ENCODE measurements around the gene FMOD. TPM values are rescaled to one million over a fixed set of nuclear protein-coding genes. Genes with fewer than 3 reads are reported as not detected.

FMOD gene
- total RNA-seq, 2 experiments from 2014 or later: not detected

DNA sequence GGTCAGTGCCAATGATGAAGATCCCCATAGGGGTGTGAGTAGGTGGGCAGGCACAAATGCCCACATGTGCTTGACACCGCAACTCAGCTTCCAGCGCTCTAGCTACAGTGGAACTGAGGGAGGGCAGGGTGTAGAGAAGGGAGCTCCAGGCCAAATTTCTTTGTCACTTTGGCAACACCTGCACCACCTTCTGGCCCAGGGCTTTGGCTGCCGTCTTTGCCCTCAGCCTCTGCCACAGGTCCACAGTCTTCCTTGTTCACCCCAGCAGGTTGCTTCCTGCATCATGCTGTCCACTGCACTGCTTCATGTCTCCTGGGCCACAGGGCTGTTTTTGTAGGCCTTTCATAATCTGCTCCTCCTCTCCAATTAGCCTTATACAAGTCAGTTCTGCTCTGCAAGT lies 20.4 kb upstream of the FMOD start:
- Mint-ChIP-seq H3K27me3 (peaks cover 7% of the 10 kb centered on the region), H3K4me3 (no peak overlapping the region), H3K4me1 (no peaks in the 10 kb centered on the region), H3K9me3 (no peaks in the 10 kb centered on the region), H3K27ac (no peak overlapping the region), H3K36me3 (ENCODE audit: low read depth) (no peaks in the 10 kb centered on the region)
- CTCF ChIA-PET: no interaction called here
- no peak for DNase-seq
- POLR2A ChIA-PET: no interaction called here

DNA sequence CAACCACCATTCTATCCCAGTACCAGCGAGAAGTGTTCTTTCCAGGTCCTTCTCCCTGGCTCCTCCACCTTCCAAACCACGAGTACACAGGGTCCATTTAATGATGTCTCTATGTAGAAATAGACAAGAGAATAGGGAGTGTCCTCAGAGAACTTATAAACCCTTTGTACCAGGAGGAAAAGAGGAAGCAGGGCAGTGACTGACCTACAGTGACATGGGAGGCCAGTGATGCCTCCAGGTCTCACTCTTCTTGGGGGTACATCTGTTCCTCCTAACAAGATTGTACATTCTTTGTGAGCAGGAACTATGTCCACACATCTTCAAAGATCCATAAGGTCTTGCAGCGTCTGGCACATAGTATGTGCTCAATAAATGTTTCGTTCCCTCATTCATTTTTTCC lies 18.7 kb upstream of the FMOD start:
- H3K36me3 Mint-ChIP-seq (ENCODE audit: low read depth): no peaks in the 10 kb centered on the region
- no peaks in the 10 kb centered on the region for H3K4me1 Mint-ChIP-seq
- no peak for DNase-seq
- no peak overlapping the region for H3K27ac Mint-ChIP-seq
- no peaks in the 10 kb centered on the region for H3K9me3 Mint-ChIP-seq
- peaks cover 14% of the 10 kb centered on the region for H3K27me3 Mint-ChIP-seq
- CTCF ChIA-PET: interaction anchor here (0.6 kb wide), 1 partner anchor 679 kb away, joined by 3 read pairs; no protein-coding TSS in a partner anchor
- no peak overlapping the region for H3K4me3 Mint-ChIP-seq
- POLR2A ChIA-PET: no interaction called here

DNA sequence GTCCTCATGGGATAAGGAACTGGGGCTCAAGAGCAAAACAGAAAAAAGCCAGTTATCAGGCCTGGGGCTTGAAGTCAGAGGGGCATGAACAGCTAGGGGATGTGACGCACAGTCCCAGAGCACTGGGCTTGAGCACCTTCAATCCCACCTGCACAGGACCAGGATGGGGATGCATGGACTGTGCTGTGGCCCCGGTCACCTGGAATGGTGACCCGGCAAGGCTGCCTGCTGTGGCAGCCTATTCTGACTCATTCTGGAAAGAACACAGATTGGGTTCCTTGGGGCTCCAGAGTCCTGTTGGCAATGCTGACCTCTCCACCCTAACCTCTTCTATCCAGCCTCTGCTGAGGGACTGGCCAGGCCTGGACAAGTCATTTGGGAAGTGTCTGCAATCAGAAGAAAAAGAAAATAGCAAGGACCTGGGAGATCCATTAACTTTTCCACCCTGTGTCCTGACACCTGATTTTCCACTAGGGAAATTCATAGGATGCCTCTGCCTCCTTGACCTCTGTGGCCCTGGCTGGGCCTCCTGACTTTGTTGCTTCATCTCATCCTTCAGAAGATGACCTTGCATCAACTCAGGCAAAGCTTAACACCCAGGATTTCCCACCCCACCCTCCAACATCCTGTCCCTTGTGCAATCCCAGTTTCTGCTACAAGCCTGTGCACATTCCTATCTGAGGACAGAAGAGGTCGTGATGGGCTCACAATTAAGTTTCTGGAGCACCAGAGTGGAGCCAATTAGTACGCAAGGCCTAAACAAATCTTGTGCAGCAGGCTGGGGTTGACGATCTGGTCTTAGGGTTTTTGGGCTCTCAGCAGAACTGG lies 17.9 kb upstream of the FMOD start:
- Mint-ChIP-seq H3K36me3 (ENCODE audit: low read depth) (no peaks in the 10 kb centered on the region), H3K27ac (no peak overlapping the region)
- POLR2A ChIA-PET: no interaction called here

DNA sequence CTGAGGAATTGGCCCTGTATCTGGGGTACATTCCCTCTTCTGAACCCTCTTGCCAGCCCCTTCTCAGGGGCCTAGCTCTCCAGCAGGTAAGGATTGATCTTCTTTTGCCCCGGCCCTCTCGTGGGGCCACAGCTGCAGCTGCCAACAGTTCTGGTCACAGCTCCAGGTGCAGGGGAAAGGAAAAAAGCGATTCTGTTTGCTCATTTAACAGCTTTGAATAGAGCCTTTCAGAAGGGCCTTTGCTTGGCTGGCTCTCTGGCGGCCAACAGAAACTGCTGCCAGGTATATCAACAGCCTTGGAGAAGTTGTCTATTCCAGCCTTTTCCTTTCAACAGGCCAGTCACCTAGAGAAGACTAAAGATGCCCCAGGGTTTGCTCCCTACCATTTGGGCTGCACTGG lies 16.1 kb upstream of the FMOD start:
- POLR2A ChIA-PET: no interaction called here
- Mint-ChIP-seq H3K4me3 (no peak overlapping the region), H3K36me3 (ENCODE audit: low read depth) (no peaks in the 10 kb centered on the region), H3K9me3 (no peaks in the 10 kb centered on the region), H3K4me1 (no peaks in the 10 kb centered on the region), H3K27ac (no peak overlapping the region), H3K27me3 (peaks cover 21% of the 10 kb centered on the region)
- no peak for DNase-seq
- CTCF ChIA-PET: no interaction called here

More for the DNA sequence above, 17.9 kb upstream of the FMOD start:
- Mint-ChIP-seq H3K4me3 (no peak overlapping the region), H3K27me3 (peaks cover 18% of the 10 kb centered on the region), H3K9me3 (no peaks in the 10 kb centered on the region), H3K4me1 (no peaks in the 10 kb centered on the region)
- CTCF ChIA-PET: no interaction called here
- DNase-seq: no peak

DNA sequence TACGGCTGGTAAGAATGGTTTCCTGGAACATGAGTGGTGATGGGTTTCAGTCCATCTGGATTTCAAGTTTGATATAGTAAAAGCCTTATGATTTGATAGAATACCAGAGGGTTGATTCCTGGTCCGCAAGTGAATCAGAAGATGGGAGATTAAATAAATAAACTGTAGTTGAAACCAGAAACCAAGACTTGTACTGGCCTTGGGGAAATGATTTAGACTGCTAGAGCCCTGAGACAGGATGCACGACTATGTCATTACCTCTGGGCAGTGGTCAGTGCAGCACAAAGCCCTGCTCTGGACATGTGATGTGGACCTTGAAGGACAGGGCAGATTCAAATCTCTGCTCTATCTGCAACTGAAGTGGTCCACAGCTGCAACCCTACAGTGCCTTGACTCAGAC lies 15.6 kb upstream of the FMOD start:
- H3K36me3 Mint-ChIP-seq (ENCODE audit: low read depth): no peaks in the 10 kb centered on the region
- H3K27me3 Mint-ChIP-seq: peaks cover 21% of the 10 kb centered on the region
- H3K4me3 Mint-ChIP-seq: no peak overlapping the region
- H3K9me3 Mint-ChIP-seq: no peaks in the 10 kb centered on the region
- H3K27ac Mint-ChIP-seq: no peak overlapping the region
- DNase-seq: no peak
- ChIA-PET CTCF (interaction anchor here (1.2 kb wide), 1 partner anchor 24 kb away, joined by 3 read pairs; no protein-coding TSS in a partner anchor), POLR2A (no interaction called here)
- no peaks in the 10 kb centered on the region for H3K4me1 Mint-ChIP-seq

DNA sequence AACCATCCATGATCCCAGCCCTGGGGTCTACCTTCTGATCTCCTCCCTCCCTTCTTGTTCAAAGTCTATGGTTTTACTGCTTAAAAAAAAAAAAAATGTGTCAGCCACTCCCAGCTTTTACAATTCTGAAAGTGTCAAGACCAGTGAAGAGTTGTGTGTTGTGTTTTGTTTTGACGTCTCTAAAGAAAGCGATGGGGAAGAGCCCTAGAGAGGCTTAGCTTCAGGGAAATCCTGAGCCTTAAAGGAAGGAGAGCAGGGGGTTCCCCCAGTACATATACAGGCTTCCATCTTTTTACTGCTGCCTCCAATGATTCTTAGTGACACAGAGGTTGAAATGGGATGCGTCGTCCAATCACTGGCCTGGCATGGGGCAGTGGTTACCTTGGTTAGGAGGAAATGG lies 13.9 kb upstream of the FMOD start:
- ChIA-PET POLR2A (no interaction called here), CTCF (no interaction called here)
- no peaks in the 10 kb centered on the region for H3K36me3 Mint-ChIP-seq (ENCODE audit: low read depth)
- peaks cover 26% of the 10 kb centered on the region for H3K27me3 Mint-ChIP-seq
- no peaks in the 10 kb centered on the region for H3K4me1 Mint-ChIP-seq
- no peaks in the 10 kb centered on the region for H3K9me3 Mint-ChIP-seq
- H3K27ac Mint-ChIP-seq: no peak overlapping the region
- DNase-seq: no peak
- no peak overlapping the region for H3K4me3 Mint-ChIP-seq

DNA sequence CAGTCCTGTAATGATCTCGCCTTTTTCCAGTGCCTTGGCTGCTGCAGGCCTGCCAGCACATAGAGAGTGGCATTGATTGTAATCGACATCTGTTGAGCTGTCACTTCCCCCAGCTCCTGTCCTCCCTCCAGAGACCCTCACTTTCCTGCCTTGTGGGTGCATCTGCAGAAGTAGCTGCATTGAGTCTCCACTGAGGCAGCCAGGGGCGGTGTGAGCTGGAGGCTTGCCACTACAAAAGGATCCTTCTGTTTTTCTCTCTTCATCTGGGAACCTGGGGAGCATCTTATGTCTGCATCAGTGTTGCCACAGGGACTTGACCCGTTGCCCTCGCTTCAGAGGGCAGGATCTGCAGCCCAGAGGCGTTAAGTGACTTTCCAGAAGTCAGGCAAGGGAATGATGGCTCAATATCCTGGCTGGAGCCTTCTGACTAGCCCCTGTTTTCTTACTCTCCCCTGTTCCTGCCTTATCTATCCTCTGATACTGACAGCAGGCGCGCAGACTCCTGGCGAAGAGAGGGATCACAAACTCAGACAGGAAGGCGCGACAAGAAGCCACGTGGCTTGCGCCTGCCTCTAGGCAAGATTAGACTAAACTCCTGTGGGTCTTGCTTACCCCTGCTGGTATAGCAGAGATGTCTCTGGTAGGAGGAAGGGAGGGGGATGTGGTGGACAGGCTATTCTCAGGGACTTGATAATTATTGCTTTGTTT lies 13.3 kb upstream of the FMOD start:
- ChIA-PET CTCF (no interaction called here), POLR2A (no interaction called here)

DNA sequence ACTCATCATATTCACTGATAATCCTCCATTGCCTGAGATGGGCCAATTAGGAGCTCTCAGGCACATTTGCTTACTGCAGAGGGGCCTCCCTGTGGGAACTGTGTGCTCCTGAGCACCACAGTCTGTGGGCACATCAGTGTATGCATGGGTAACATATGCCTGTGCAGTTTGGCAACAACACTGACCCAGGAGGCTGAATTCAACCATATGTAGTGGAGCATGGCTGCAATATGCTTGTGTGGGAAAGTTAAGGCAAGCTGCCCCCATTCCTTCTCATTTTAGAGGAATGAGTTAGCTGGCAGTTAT lies 11.8 kb upstream of the FMOD start:
- H3K27me3 Mint-ChIP-seq: peaks cover 41% of the 10 kb centered on the region

More for the DNA sequence above, 13.3 kb upstream of the FMOD start:
- no peak for DNase-seq
- Mint-ChIP-seq H3K27me3 (peaks cover 28% of the 10 kb centered on the region), H3K27ac (no peak overlapping the region), H3K4me1 (no peaks in the 10 kb centered on the region), H3K9me3 (no peaks in the 10 kb centered on the region), H3K4me3 (no peak overlapping the region), H3K36me3 (ENCODE audit: low read depth) (no peaks in the 10 kb centered on the region)

DNA sequence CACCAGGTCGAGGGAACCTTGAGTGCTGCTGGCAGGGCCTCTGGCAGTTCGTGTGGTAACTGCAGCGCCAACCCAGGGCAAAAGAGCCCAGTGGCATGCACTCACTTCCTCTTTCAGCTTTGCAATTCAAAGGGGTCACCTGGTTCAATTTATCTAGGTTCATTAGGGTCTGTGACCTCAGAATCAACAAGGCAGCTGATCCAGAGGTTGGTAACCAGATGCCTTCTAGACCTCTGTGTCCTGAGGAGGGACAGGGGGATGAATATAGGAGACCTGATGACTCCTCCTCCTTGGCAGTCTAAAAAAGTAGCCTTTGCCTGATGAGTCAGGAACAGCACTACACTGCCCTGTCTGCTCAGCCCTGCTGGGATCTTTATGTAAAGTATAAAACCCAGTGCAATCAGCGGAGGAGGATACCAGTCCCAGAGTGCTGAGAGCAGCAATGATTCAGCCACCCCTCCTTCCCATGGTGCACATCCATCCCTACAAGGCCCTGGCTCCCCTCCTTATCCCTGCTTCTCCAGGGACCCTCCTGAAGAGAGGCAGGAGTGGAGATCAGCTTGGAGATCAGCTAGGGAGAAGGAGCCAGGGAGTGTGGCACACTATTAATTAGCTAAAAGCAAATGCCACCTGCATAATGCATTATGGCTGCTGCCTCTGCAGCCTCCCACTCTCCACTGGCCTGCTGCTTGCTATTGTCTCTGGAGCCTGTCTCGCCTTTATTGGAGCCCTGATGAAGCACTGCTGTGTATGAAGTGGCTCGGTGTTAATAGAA lies 11.2 kb upstream of the FMOD start:
- H3K9me3 Mint-ChIP-seq: peaks cover 2% of the 10 kb centered on the region
- DNase-seq: no peak
- peaks cover 45% of the 10 kb centered on the region for H3K27me3 Mint-ChIP-seq
- no peaks in the 10 kb centered on the region for H3K36me3 Mint-ChIP-seq (ENCODE audit: low read depth)
- ChIA-PET CTCF (interaction anchor here (0.6 to 1.3 kb wide), 3 partner anchors 86 to 95 kb away, joined by 3 read pairs; no protein-coding TSS in a partner anchor), POLR2A (no interaction called here)
- no peak overlapping the region for H3K27ac Mint-ChIP-seq
- H3K4me3 Mint-ChIP-seq: no peak overlapping the region
- no peaks in the 10 kb centered on the region for H3K4me1 Mint-ChIP-seq

More for the DNA sequence above, 11.8 kb upstream of the FMOD start:
- peaks cover 2% of the 10 kb centered on the region for H3K9me3 Mint-ChIP-seq
- CTCF ChIA-PET: interaction anchor here (1.0 to 1.3 kb wide), 2 partner anchors 93 to 95 kb away, joined by 3 read pairs; no protein-coding TSS in a partner anchor
- no peak for DNase-seq
- H3K36me3 Mint-ChIP-seq (ENCODE audit: low read depth): no peaks in the 10 kb centered on the region
- POLR2A ChIA-PET: no interaction called here
- H3K4me1 Mint-ChIP-seq: no peaks in the 10 kb centered on the region
- H3K4me3 Mint-ChIP-seq: no peak overlapping the region
- no peak overlapping the region for H3K27ac Mint-ChIP-seq

DNA sequence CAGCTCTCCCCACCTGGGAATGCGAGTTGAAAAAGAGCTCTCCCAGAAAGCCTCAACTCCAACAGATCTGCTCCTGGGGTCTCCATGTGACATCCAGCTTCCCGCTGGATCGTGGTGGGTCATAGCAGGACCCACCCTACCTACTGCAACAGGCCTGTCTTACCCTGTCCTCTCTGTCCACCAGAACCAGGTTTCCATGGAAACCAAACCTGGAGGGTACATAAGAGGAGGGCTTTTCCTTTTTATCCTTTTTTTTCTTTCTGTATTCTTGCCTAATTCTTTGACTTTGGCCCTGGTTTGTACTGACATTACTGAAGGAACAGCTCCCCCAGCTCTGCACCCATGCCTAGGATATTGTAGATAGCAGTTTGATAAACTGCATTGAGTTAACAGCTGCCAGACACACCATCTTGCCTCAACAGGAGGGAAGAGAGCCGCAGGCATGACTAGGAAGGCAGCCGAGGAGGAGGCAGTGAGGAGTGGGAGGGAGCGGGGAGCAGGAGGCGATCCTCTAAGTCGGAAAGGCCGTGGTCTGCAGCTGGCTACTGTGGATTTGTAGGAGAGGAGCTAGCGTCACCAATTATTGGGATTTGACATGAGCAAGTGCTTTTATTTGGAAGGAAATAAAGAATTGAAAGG lies 9.7 kb upstream of the FMOD start:
- DNase-seq: no peak
- ChIA-PET POLR2A (no interaction called here), CTCF (interaction anchor here (1.0 to 1.1 kb wide), 2 partner anchors 9 to 18 kb away, joined by 3 to 4 read pairs; no protein-coding TSS in a partner anchor)
- Mint-ChIP-seq H3K27me3 (peaks cover 52% of the 10 kb centered on the region), H3K27ac (no peak overlapping the region), H3K9me3 (peaks cover 2% of the 10 kb centered on the region), H3K4me1 (no peaks in the 10 kb centered on the region), H3K36me3 (ENCODE audit: low read depth) (no peaks in the 10 kb centered on the region), H3K4me3 (no peak overlapping the region)

DNA sequence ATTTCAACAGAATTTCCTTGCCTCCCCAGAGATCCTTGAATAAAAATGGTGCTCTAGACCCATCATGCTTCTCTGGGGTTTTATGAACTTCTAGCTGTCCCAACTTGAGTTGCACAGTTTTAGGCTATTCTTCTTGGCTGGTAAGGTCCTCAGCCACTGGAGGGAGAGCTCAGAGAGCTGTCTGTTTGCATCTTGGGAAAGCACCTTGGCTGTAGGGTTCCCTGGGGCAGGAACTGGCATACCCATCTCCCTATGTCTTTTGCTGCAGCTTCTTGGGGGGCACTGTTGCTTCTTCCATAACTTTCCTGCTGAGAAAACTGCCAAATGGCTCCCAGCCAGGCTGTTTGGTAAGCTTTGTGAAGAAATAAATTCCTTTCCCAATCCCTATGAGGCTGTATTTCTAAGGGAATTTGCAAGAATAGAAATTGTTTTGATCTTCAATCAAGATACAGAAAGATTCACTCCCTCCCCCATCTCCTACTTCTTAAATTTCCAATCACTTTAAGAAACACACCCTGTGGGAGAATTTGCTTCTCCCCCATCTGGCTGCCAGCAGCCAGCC lies 8.2 kb upstream of the FMOD start:
- H3K36me3 Mint-ChIP-seq (ENCODE audit: low read depth): no peaks in the 10 kb centered on the region
- CTCF ChIA-PET: interaction anchor here (0.9 kb wide), 1 partner anchor 19 kb away, joined by 3 read pairs; no protein-coding TSS in a partner anchor
- H3K27me3 Mint-ChIP-seq: peaks cover 51% of the 10 kb centered on the region
- H3K27ac Mint-ChIP-seq: no peak overlapping the region
- no peaks in the 10 kb centered on the region for H3K4me1 Mint-ChIP-seq
- POLR2A ChIA-PET: no interaction called here
- no peak overlapping the region for H3K4me3 Mint-ChIP-seq
- peaks cover 2% of the 10 kb centered on the region for H3K9me3 Mint-ChIP-seq
- DNase-seq: no peak

DNA sequence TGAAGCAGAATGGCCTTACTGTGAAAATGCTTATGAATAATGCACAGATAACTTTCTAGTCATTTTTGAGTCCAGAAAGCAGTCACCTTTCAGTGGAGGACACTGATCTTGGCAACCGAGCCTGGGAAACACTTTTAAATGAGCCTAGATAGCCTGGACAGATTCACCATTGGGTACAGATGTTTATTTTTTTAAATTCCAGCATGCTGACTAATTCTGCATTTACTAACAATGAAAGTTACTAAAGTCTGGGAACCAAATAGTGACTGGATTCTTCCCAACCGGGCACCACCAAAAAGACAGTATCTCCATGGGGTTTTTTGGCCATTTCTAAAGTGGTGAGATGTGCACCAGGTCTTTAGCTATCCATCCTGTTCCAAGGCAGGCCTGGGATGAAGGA lies 3.3 kb upstream of the FMOD start:
- CTCF ChIA-PET: interaction anchor here (3.1 kb wide), 1 partner anchor 86 kb away, joined by 15 read pairs; no protein-coding TSS in a partner anchor

More for the DNA sequence above, 3.3 kb upstream of the FMOD start:
- Mint-ChIP-seq H3K36me3 (ENCODE audit: low read depth) (no peaks in the 10 kb centered on the region), H3K27ac (no peak overlapping the region), H3K4me1 (no peaks in the 10 kb centered on the region), H3K9me3 (peaks cover 2% of the 10 kb centered on the region), H3K27me3 (peaks cover 46% of the 10 kb centered on the region), H3K4me3 (no peak overlapping the region)
- POLR2A ChIA-PET: no interaction called here
- DNase-seq: no peak

All from activated CD4-positive, alpha-beta T cell treated with anti-CD3 and anti-CD28 coated beads, Interleukin-2, amount 10 ng/mL, durations not matched to agents 7 days and 5 days (primary cell).